Upper lobe of right lung (tissue), 1 donor: ENCODE results near the gene FGFR2. TPM values are rescaled to one million over a fixed set of nuclear protein-coding genes. Genes with fewer than 3 reads are reported as not detected.

Experiments
- ATAC-seq: fragments of 200-7000 bp; cut with Tn5 transposase; one replicate; pipeline ENCODE4 v1.9.1; 2020; ENCODE audit warnings: mild to moderate bottlenecking, moderate library complexity
- DNase-seq: peaks from one replicate; pipeline ENCODE4 v3.0.0-alpha.2; 2020
- H3K27ac ChIP-seq: fragments of 200-600 bp; one replicate; pipeline ENCODE4 v1.8.0; 2022
- H3K27me3 ChIP-seq: fragments of 200-600 bp; one replicate; pipeline ENCODE4 v1.8.0; 2022; ENCODE audit warnings: mild to moderate bottlenecking
- H3K36me3 ChIP-seq: fragments of 200-600 bp; one replicate; pipeline ENCODE4 v1.8.0; 2022
- H3K4me1 ChIP-seq: fragments of 200-600 bp; one replicate; pipeline ENCODE4 v1.8.0; 2022
- H3K4me3 ChIP-seq: fragments of 200-600 bp; one replicate; pipeline ENCODE4 v1.8.0; 2022; ENCODE audit warnings: mild to moderate bottlenecking
- H3K9me3 ChIP-seq: fragments of 200-600 bp; one replicate; pipeline ENCODE4 v1.8.0; 2022
- CTCF ChIP-seq: fragments of 200-600 bp; IDR thresholded peaks from one replicate; pipeline ENCODE4 v1.8.0; 2022; ENCODE audit warnings: antibody characterized with exemption
- intact Hi-C: fragments of 100-400 bp; cut with DNase I; formaldehyde crosslinking; loops from one replicate; pipeline ENCODE4 v1.11.0; 2022
- total RNA-seq: library from RNA; stranded (reverse); fragmentation: NEBNext Ultra II Directional; extraction: Animal tissue kit (Norgen Biotek cat#: 25700); gene quantifications from one replicate; pipeline ENCODE4 v1.2.1, GENCODE V29; 2021
- donor health status: DM: no; HTN: yes; CAD: no; lungs with severe emphysema.

The FGFR2 gene
- total RNA-seq, 1 donor from 2014 or later, result 58.7 TPM

- ATAC-seq, result no peak
Measured at GRCh38 chr10:121583258-121583657, 15.0 kb downstream of the FGFR2 start.

GRCh38 chr10:121580276-121581116 is 17.7 kb downstream of the FGFR2 start:
- TF ChIP-seq CTCF, result no peak
- ATAC-seq, result peak; percentile 57
- Histone ChIP-seq H3K27ac (no peak overlapping the region), H3K4me3 (no peak overlapping the region), H3K36me3 (no peaks in the 10 kb centered on the region), H3K27me3 (no peaks in the 10 kb centered on the region), H3K9me3 (no peaks in the 10 kb centered on the region), H3K4me1 (peaks cover 7% of the 10 kb centered on the region)
- intact Hi-C loops, result no loop called here
- DNase-seq, result no peak

More at GRCh38 chr10:121583258-121583657, 15.0 kb downstream of the FGFR2 start:
- Histone ChIP-seq H3K4me3 (no peak overlapping the region), H3K27ac (no peak overlapping the region), H3K36me3 (no peaks in the 10 kb centered on the region), H3K4me1 (peaks cover 7% of the 10 kb centered on the region), H3K27me3 (no peaks in the 10 kb centered on the region), H3K9me3 (no peaks in the 10 kb centered on the region)
- TF ChIP-seq CTCF, result no peak
- no peak for DNase-seq
- intact Hi-C loops, result no loop called here

GRCh38 chr10:121579656-121580055 is 18.6 kb downstream of the FGFR2 start:
- no peak for DNase-seq
- peak; percentile 77 for ATAC-seq
- Histone ChIP-seq H3K4me3 (no peak overlapping the region), H3K9me3 (no peaks in the 10 kb centered on the region), H3K27ac (no peak overlapping the region), H3K36me3 (no peaks in the 10 kb centered on the region), H3K4me1 (peaks cover 7% of the 10 kb centered on the region), H3K27me3 (no peaks in the 10 kb centered on the region)
- no peak for TF ChIP-seq CTCF
- intact Hi-C loops, result no loop called here

GRCh38 chr10:121578965-121579364 is 19.3 kb downstream of the FGFR2 start:
- Histone ChIP-seq H3K4me1 (peaks cover 7% of the 10 kb centered on the region), H3K4me3 (no peak overlapping the region), H3K36me3 (no peaks in the 10 kb centered on the region), H3K27me3 (no peaks in the 10 kb centered on the region), H3K27ac (no peak overlapping the region), H3K9me3 (no peaks in the 10 kb centered on the region)
- no peak for ATAC-seq
- TF ChIP-seq CTCF, result no peak
- intact Hi-C loops, result no loop called here
- DNase-seq, result no peak

- Histone ChIP-seq H3K27me3 (no peaks in the 10 kb centered on the region), H3K9me3 (no peaks in the 10 kb centered on the region), H3K36me3 (no peaks in the 10 kb centered on the region), H3K4me1 (peaks cover 13% of the 10 kb centered on the region), H3K4me3 (no peak overlapping the region), H3K27ac (no peak overlapping the region)
- ATAC-seq (no peak), DNase-seq (no peak)
- intact Hi-C loops, result no loop called here
- TF ChIP-seq CTCF, result no peak
Measured at GRCh38 chr10:121578298-121578697, 19.9 kb downstream of the FGFR2 start.
